ENCODE measurements around the gene NECTIN1.
A peak's percentile ranks its signal among the peaks of the same experiment; 100 is the strongest.

NECTIN1 gene

GRCh38 chr11:119668676-119669075, 60.3 kb downstream of the NECTIN1 start:
- DNase-seq, result no peak

GRCh38 chr11:119666463-119667131, 62.4 kb downstream of the NECTIN1 start:
- DNase-seq, result peak; percentile 81

GRCh38 chr11:119666061-119666460, 62.9 kb downstream of the NECTIN1 start:
- DNase-seq, result no peak

- no peak for DNase-seq
These were observed 64.1 kb downstream of the NECTIN1 start for GRCh38 chr11:119664701-119665420.

- DNase-seq, result no peak
These were observed 64.9 kb downstream of the NECTIN1 start for GRCh38 chr11:119664063-119664572.

GRCh38 chr11:119663279-119663678, 65.7 kb downstream of the NECTIN1 start:
- no peak for DNase-seq

- DNase-seq, result no peak
These were observed 67.8 kb downstream of the NECTIN1 start for GRCh38 chr11:119661226-119661625.

GRCh38 chr11:119659971-119660723, 68.9 kb downstream of the NECTIN1 start:
- no peak for DNase-seq

- DNase-seq, result no peak
These were observed 75.9 kb downstream of the NECTIN1 start for GRCh38 chr11:119652907-119653659.

GRCh38 chr11:119651802-119652584, 77.0 kb downstream of the NECTIN1 start:
- DNase-seq, result no peak

GRCh38 chr11:119650251-119650650, 78.7 kb downstream of the NECTIN1 start:
- DNase-seq, result no peak

GRCh38 chr11:119647254-119647653, 81.7 kb downstream of the NECTIN1 start:
- no peak for DNase-seq

GRCh38 chr11:119645018-119645417, 84.0 kb downstream of the NECTIN1 start:
- no peak for DNase-seq

- DNase-seq, result no peak
These were observed 84.5 kb downstream of the NECTIN1 start for GRCh38 chr11:119644502-119644901.

GRCh38 chr11:119643876-119644225, 85.1 kb downstream of the NECTIN1 start:
- no peak for DNase-seq

GRCh38 chr11:119643212-119643875, 85.7 kb downstream of the NECTIN1 start:
- no peak for DNase-seq

GRCh38 chr11:119641983-119642745, 86.8 kb downstream of the NECTIN1 start:
- peak; percentile 68 for DNase-seq

- DNase-seq, result no peak
These were observed 88.5 kb downstream of the NECTIN1 start for GRCh38 chr11:119640541-119640940.

- DNase-seq, result no peak
These were observed 89.3 kb downstream of the NECTIN1 start for GRCh38 chr11:119639642-119640205.

- no peak for DNase-seq
These were observed 90.1 kb downstream of the NECTIN1 start for GRCh38 chr11:119638851-119639250.

All from hematopoietic multipotent progenitor cell treated with erythropoietin and hydrocortisone succinate and interleukin-3 and kit ligand, for 4 days (in vitro differentiated cells).